H1 (cell line): Measurements from ENCODE around the gene PPM1F.

ENCODE experiments used
- BACH1 ChIP-seq: IDR thresholded peaks from 2 replicates; pipeline ENCODE4 v1.6.1; 2012; ENCODE audit warnings: low read length, improper control_type of control experiment
- BRCA1 ChIP-seq: IDR thresholded peaks from 2 replicates; pipeline ENCODE4 v1.6.1; 2012; ENCODE audit warnings: low read depth, low read length, improper control_type of control experiment
- CREB1 ChIP-seq: IDR thresholded peaks from 2 replicates; pipeline ENCODE4 v1.6.1; 2012; ENCODE audit warnings: inconsistent platforms
- E2F6 ChIP-seq: IDR thresholded peaks from 2 replicates; pipeline ENCODE4 v1.6.1; 2012; ENCODE audit warnings: inconsistent platforms
- EP300 ChIP-seq, 2 experiments: IDR thresholded peaks; 1 replicate in 1 of 2; 2 replicates in 1 of 2; pipeline ENCODE4 v1.6.1; 2011 to 2012; ENCODE audit warnings: low read depth in 2 of 2, low read length in 2 of 2, mild to moderate bottlenecking in 2 of 2, borderline replicate concordance in 1 of 2, inconsistent platforms in 1 of 2, moderate library complexity in 1 of 2
- EZH2 ChIP-seq: fragments of 200-600 bp; sonication (generic); IDR thresholded peaks from 2 replicates; pipeline ENCODE4 v1.7.1; 2012; ENCODE audit warnings: low read depth, mild to moderate bottlenecking, moderate library complexity, low read length, inconsistent platforms; ENCODE audit not compliant: severe bottlenecking
- GTF2F1 ChIP-seq: IDR thresholded peaks from 2 replicates; pipeline ENCODE4 v1.6.1; 2012; ENCODE audit warnings: low read depth, low read length, improper control_type of control experiment, borderline replicate concordance
- POLR2A ChIP-seq, 2 experiments: IDR thresholded peaks; 1 replicate in 1 of 2; 2 replicates in 1 of 2; pipeline ENCODE4 v1.6.1; 2011; ENCODE audit warnings: low read depth in 2 of 2, low read length in 2 of 2, mild to moderate bottlenecking in 2 of 2; ENCODE audit errors: control extremely low read depth in 1 of 2
- POLR2AphosphoS5 ChIP-seq: IDR thresholded peaks from 2 replicates; pipeline ENCODE4 v1.6.1; 2011; ENCODE audit warnings: low read depth, low read length
- SIN3A ChIP-seq, 2 experiments: IDR thresholded peaks in 1 of 2; conservative IDR thresholded peaks in 1 of 2; 2 replicates each; pipeline ENCODE4 v1.6.1; 2011 to 2012; ENCODE audit warnings: low read length in 2 of 2, improper control_type of control experiment in 1 of 2, low read depth in 1 of 2, mild to moderate bottlenecking in 1 of 2
- TAF1 ChIP-seq: IDR thresholded peaks from 2 replicates; pipeline ENCODE4 v1.6.1; 2011; ENCODE audit warnings: mild to moderate bottlenecking, low read depth, low read length
- TF ChIP-seq, protein P1 (sequence below): IDR thresholded peaks from 2 replicates; pipeline ENCODE4 v1.6.1; 2012; ENCODE audit warnings: low read length, inconsistent platforms
- TF ChIP-seq, protein P2 (sequence below), 3 experiments: IDR thresholded peaks; 1 replicate in 2 of 3; 2 replicates in 1 of 3; pipeline versions ENCODE4 v1.5.1 to v1.6.1; 2011; ENCODE audit warnings: low read length in 3 of 3, mild to moderate bottlenecking in 3 of 3, inconsistent platforms in 2 of 3, low read depth in 1 of 3, moderate library complexity in 1 of 3; ENCODE audit not compliant: insufficient read depth in 1 of 3; ENCODE audit errors: control extremely low read depth in 1 of 3

GRCh38 chr22:21985214-21985613, 32.6 kb upstream of the PPM1F start:
- no peak for TF ChIP-seq POLR2AphosphoS5
- no peak for TF ChIP-seq CREB1
- TF ChIP-seq, protein P1, sequence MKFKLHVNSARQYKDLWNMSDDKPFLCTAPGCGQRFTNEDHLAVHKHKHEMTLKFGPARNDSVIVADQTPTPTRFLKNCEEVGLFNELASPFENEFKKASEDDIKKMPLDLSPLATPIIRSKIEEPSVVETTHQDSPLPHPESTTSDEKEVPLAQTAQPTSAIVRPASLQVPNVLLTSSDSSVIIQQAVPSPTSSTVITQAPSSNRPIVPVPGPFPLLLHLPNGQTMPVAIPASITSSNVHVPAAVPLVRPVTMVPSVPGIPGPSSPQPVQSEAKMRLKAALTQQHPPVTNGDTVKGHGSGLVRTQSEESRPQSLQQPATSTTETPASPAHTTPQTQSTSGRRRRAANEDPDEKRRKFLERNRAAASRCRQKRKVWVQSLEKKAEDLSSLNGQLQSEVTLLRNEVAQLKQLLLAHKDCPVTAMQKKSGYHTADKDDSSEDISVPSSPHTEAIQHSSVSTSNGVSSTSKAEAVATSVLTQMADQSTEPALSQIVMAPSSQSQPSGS = no peak
- TF ChIP-seq, protein P2, sequence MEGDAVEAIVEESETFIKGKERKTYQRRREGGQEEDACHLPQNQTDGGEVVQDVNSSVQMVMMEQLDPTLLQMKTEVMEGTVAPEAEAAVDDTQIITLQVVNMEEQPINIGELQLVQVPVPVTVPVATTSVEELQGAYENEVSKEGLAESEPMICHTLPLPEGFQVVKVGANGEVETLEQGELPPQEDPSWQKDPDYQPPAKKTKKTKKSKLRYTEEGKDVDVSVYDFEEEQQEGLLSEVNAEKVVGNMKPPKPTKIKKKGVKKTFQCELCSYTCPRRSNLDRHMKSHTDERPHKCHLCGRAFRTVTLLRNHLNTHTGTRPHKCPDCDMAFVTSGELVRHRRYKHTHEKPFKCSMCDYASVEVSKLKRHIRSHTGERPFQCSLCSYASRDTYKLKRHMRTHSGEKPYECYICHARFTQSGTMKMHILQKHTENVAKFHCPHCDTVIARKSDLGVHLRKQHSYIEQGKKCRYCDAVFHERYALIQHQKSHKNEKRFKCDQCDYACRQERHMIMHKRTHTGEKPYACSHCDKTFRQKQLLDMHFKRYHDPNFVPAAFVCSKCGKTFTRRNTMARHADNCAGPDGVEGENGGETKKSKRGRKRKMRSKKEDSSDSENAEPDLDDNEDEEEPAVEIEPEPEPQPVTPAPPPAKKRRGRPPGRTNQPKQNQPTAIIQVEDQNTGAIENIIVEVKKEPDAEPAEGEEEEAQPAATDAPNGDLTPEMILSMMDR (IDR thresholded peaks at IDR 0.05; ENCODE audit: control extremely low read depth in 1 of 3, insufficient read depth in 1 of 3, low read depth in 1 of 3, low read length in 3 of 3) = no peak
- peak; percentile 33 for TF ChIP-seq EZH2
- TF ChIP-seq GTF2F1 = no peak
- TF ChIP-seq BRCA1 = no peak
- no peak for TF ChIP-seq TAF1
- no peak for TF ChIP-seq BACH1
- no peak for TF ChIP-seq POLR2A (IDR thresholded peaks at IDR 0.05; ENCODE audit: control extremely low read depth in 1 of 2, low read depth in 2 of 2, low read length in 2 of 2)
- TF ChIP-seq SIN3A (conservative IDR thresholded peaks at IDR 0.05 in 1 of 2, IDR thresholded peaks at IDR 0.05 in 1 of 2; ENCODE audit: low read depth in 1 of 2, low read length in 2 of 2) = no peak
- TF ChIP-seq E2F6 = no peak
- TF ChIP-seq EP300 (IDR thresholded peaks at IDR 0.05; ENCODE audit: borderline replicate concordance in 1 of 2, low read depth in 2 of 2, low read length in 2 of 2) = no peak
